ENCODE results near the gene IER5L.
"Not testable (repeated sequence)": the region's sequence is repeated elsewhere in the genome, so short reads cannot be mapped to it uniquely, and the experiment has no call there.

IER5L gene

GRCh38 chr9:129178568-129179382 lies 714 bp upstream of the IER5L start:
- no peak for DNase-seq (ENCODE audit: low spot score)

- DNase-seq (ENCODE audit: low spot score) = no peak
Observed at GRCh38 chr9:129177443-129177790, 644 bp downstream of the IER5L start.

GRCh38 chr9:129176701-129177442 lies 1.2 kb downstream of the IER5L start:
- no peak for DNase-seq (ENCODE audit: low spot score)

- peak; percentile 78 for DNase-seq (ENCODE audit: low spot score)
Observed at GRCh38 chr9:129175825-129176633, 2.0 kb downstream of the IER5L start.

- no peak for DNase-seq (ENCODE audit: low spot score)
Observed at GRCh38 chr9:129175515-129175824, 2.6 kb downstream of the IER5L start.

- DNase-seq (ENCODE audit: low spot score) = peak; percentile 90
Observed at GRCh38 chr9:129174724-129175514, 3.1 kb downstream of the IER5L start.

GRCh38 chr9:129174102-129174723 lies 3.8 kb downstream of the IER5L start:
- peak; percentile 87 for DNase-seq (ENCODE audit: low spot score)

- DNase-seq (ENCODE audit: low spot score) = no peak
Observed at GRCh38 chr9:129173296-129174101, 4.6 kb downstream of the IER5L start.

GRCh38 chr9:129172816-129173215 lies 5.2 kb downstream of the IER5L start:
- no peak for DNase-seq (ENCODE audit: low spot score)

- DNase-seq (ENCODE audit: low spot score) = no peak
Observed at GRCh38 chr9:129171993-129172751, 5.9 kb downstream of the IER5L start.

- peak; percentile 24 for DNase-seq (ENCODE audit: low spot score)
Observed at GRCh38 chr9:129170229-129170628, 7.8 kb downstream of the IER5L start.

GRCh38 chr9:129166623-129167557 lies 11.2 kb downstream of the IER5L start:
- peak; percentile 94 for DNase-seq (ENCODE audit: low spot score)

GRCh38 chr9:129165198-129165597 lies 12.9 kb downstream of the IER5L start:
- DNase-seq (ENCODE audit: low spot score) = no peak

- peak; percentile 40 for DNase-seq (ENCODE audit: low spot score)
Observed at GRCh38 chr9:129164246-129164930, 13.7 kb downstream of the IER5L start.

- no peak for DNase-seq (ENCODE audit: low spot score)
Observed at GRCh38 chr9:129163753-129164152, 14.3 kb downstream of the IER5L start.

GRCh38 chr9:129163198-129163670 lies 14.8 kb downstream of the IER5L start:
- not testable (repeated sequence) for DNase-seq (ENCODE audit: low spot score)

GRCh38 chr9:129162497-129163197 lies 15.4 kb downstream of the IER5L start:
- DNase-seq (ENCODE audit: low spot score) = no peak

GRCh38 chr9:129161534-129161837 lies 16.6 kb downstream of the IER5L start:
- no peak for DNase-seq (ENCODE audit: low spot score)

All from AG08395 (cell line).